OCI-LY3 (cell line): ENCODE measurements around the gene SLC38A10.

ENCODE experiments used
- H2AFZ ChIP-seq: fragments of 200-600, 300-600 bp; shearing (Covaris generic); 2 replicates; pipeline ENCODE4 v1.6.0; 2014; ENCODE audit warnings: antibody characterized with exemption, low read depth, low read length
- H3K27ac ChIP-seq: fragments of 200-600, 300-600 bp; sonication (generic); 2 replicates; pipeline ENCODE4 v1.5.1; 2014; ENCODE audit warnings: mild to moderate bottlenecking, low read length, moderate library complexity, mixed read lengths
- H3K27me3 ChIP-seq: fragments of 200-600, 300-600 bp; sonication (generic); 2 replicates; pipeline ENCODE4 v1.6.1; 2014; ENCODE audit warnings: low read depth, low read length, mixed read lengths
- H3K36me3 ChIP-seq: fragments of 200-600, 300-600 bp; sonication (generic); replicated peaks from 2 replicates; pipeline ENCODE3; 2014; ENCODE audit warnings: low read depth, low read length, mixed read lengths
- H3K4me1 ChIP-seq: fragments of 300-600, 200-600 bp; sonication (generic); 2 replicates; pipeline ENCODE4 v1.6.1; 2014; ENCODE audit warnings: low read length, mixed read lengths
- H3K4me2 ChIP-seq: fragments of 200-600, 300-600 bp; sonication (generic); 2 replicates; pipeline ENCODE4 v1.6.1; 2014; ENCODE audit warnings: low read length, mixed read lengths
- H3K4me3 ChIP-seq: fragments of 300-600, 200-600 bp; sonication (generic); 2 replicates; pipeline ENCODE4 v1.5.1; 2014; ENCODE audit warnings: antibody characterized with exemption, mild to moderate bottlenecking, low read length, moderate library complexity
- H3K79me2 ChIP-seq: fragments of 300-600, 200-600 bp; shearing (Covaris generic); 2 replicates; pipeline ENCODE4 v1.6.1; 2014; ENCODE audit warnings: mild to moderate bottlenecking, low read length, mixed read lengths
- H3K9ac ChIP-seq: fragments of 300-600, 200-600 bp; shearing (Covaris generic); 2 replicates; pipeline ENCODE4 v1.6.0; 2014; ENCODE audit warnings: mild to moderate bottlenecking, low read length, moderate library complexity
- H3K9me3 ChIP-seq: fragments of 200-600, 300-600 bp; shearing (Covaris generic); 2 replicates; pipeline ENCODE4 v1.6.1; 2014; ENCODE audit warnings: low read length, mixed read lengths; ENCODE audit not compliant: insufficient read depth
- H4K20me1 ChIP-seq: fragments of 200-600, 300-600 bp; sonication (generic); 2 replicates; pipeline ENCODE4 v1.6.1; 2016; ENCODE audit warnings: low read length, mixed read lengths; ENCODE audit not compliant: insufficient read depth
- EZH2phosphoT487 ChIP-seq: fragments of 200-600 bp; shearing (Covaris generic); IDR thresholded peaks from 2 replicates; pipeline ENCODE4 v1.6.1; 2018; ENCODE audit warnings: antibody characterized with exemption, mixed run types, low read depth
- TF ChIP-seq, protein P1 (sequence below): fragments of 200-600, 300-600 bp; sonication (generic); IDR thresholded peaks from 2 replicates; pipeline ENCODE4 v1.5.1; 2014; ENCODE audit warnings: antibody characterized with exemption, low read length, low read depth

The SLC38A10 gene

DNA sequence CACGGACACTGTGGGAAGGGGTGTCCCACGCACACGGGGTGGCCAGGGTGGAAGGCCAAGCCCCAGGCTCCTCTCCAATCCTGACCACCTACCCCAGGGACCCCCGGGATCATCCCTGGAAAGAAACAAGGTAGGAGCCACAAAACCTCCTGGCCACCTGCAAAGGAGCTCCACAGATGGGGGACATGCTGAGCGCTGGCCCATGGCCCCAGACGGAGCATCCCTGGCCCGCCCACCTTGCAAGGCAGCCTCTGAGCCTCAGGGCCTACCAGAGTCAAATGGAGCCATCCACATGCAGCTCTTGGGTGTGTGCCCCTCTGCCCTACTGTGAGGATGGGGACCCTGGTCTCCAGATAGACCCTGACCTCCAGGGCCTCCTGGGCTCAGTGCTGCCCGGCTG is 16.3 kb downstream of the SLC38A10 start:
- TF ChIP-seq, protein P1, sequence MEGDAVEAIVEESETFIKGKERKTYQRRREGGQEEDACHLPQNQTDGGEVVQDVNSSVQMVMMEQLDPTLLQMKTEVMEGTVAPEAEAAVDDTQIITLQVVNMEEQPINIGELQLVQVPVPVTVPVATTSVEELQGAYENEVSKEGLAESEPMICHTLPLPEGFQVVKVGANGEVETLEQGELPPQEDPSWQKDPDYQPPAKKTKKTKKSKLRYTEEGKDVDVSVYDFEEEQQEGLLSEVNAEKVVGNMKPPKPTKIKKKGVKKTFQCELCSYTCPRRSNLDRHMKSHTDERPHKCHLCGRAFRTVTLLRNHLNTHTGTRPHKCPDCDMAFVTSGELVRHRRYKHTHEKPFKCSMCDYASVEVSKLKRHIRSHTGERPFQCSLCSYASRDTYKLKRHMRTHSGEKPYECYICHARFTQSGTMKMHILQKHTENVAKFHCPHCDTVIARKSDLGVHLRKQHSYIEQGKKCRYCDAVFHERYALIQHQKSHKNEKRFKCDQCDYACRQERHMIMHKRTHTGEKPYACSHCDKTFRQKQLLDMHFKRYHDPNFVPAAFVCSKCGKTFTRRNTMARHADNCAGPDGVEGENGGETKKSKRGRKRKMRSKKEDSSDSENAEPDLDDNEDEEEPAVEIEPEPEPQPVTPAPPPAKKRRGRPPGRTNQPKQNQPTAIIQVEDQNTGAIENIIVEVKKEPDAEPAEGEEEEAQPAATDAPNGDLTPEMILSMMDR: no peak
- no peak for TF ChIP-seq EZH2phosphoT487
- no peak overlapping the region for H3K27ac ChIP-seq
- H3K4me1 ChIP-seq: no peaks in the 10 kb centered on the region
- H3K4me3 ChIP-seq: no peak overlapping the region
- no peaks in the 10 kb centered on the region for H3K79me2 ChIP-seq
- no peak overlapping the region for H3K9ac ChIP-seq
- no peaks in the 10 kb centered on the region for H3K9me3 ChIP-seq
- H4K20me1 ChIP-seq: no peaks in the 10 kb centered on the region
- H3K36me3 ChIP-seq: peaks cover 28% of the 10 kb centered on the region
- no peak overlapping the region for H2AFZ ChIP-seq
- no peak overlapping the region for H3K4me2 ChIP-seq
- H3K27me3 ChIP-seq: no peaks in the 10 kb centered on the region

DNA sequence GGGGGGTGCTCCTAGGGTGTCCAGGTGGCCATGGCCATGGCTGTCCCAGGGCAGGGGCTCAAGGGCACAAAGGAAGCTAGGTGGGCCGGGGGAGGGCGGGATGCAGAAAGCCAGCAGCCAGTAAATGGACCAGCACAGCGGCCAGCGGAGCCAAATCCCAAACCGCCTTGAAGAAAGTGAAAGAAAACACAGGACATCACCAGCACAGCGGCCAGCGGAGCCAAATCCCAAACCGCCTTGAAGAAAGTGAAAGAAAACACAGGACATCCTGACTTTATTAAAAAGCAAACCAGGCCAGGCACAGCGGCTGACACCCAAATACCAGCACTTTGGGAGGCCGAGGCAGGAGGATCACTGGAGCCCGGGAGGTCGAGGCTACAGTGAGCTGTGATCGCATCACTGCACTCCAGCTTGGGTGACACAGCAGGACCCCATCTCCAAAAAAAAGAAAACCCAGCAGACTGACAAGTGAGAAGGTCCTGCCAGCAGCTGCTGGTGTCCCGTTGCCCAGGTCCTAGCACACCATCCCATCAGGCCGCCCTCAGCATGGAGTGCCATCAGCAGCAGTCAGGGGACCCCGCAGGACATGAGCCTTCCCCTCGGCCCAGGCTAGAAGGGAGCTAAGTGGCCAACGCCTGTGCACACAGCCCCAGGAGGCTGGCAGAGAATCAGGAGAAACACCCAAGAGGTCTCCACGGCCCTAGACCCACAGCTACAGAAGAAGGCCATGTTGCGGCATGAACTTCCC is 17.0 kb downstream of the SLC38A10 start:
- H3K9ac ChIP-seq: no peak overlapping the region
- H3K4me1 ChIP-seq: no peaks in the 10 kb centered on the region
- no peaks in the 10 kb centered on the region; the same call in 1 of the 2 replicates for H4K20me1 ChIP-seq
- H3K79me2 ChIP-seq: no peaks in the 10 kb centered on the region
- no peak overlapping the region for H3K4me2 ChIP-seq
- H3K27ac ChIP-seq: no peak overlapping the region
- H3K4me3 ChIP-seq: no peak overlapping the region
- no peaks in the 10 kb centered on the region for H3K9me3 ChIP-seq
- TF ChIP-seq EZH2phosphoT487: no peak
- TF ChIP-seq, protein P1: no peak
- no peak overlapping the region for H2AFZ ChIP-seq
- H3K36me3 ChIP-seq: peaks cover 32% of the 10 kb centered on the region
- no peaks in the 10 kb centered on the region for H3K27me3 ChIP-seq

DNA sequence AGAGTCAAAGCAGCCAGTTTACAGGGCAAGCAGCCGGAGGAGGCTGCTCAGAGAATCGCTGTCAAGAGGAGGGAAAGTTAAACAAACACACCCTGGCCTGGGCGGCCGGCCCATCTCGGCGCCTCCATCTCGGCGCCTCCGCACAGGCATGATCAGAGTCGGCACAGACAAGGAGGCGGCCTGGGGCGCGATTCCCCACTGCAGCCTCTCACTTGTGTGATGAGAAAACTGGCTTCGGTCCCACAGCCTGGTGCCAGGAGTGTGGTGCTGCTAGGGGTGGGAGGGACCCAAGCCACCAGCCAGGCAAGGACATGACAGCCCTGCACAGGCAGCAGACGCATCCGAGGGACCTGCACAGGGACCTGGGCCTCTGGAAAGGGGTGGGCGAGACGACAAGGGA is 17.7 kb downstream of the SLC38A10 start:
- H3K4me3 ChIP-seq: no peak overlapping the region

DNA sequence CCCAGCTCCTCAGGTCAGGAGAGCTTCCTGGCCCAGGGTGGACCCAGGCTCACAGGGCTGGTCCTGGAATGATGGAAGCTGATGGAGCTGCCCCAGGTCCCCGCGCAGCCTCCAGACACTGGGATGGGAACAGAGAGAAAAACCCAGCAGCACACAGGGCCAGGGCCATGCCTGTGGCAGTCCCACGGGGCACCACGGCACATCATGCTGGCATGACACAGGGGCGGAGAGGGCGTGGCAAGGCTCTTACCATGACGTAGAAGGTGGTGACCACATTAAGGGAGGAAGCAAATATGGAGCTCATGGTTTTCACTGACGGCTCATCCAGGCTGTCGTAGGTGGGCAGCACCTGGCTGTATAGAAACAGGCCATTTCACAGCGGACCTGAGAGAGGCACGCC is 18.3 kb downstream of the SLC38A10 start:
- no peak overlapping the region for H3K27ac ChIP-seq
- no peak overlapping the region for H3K4me2 ChIP-seq
- peaks cover 39% of the 10 kb centered on the region for H3K36me3 ChIP-seq

More for the DNA sequence above, 17.7 kb downstream of the SLC38A10 start:
- Histone ChIP-seq H4K20me1 (no peaks in the 10 kb centered on the region; the same call in 1 of the 2 replicates), H3K27ac (no peak overlapping the region), H3K36me3 (peaks cover 36% of the 10 kb centered on the region), H3K9me3 (no peaks in the 10 kb centered on the region), H2AFZ (no peak overlapping the region), H3K4me1 (no peaks in the 10 kb centered on the region), H3K4me2 (no peak overlapping the region), H3K27me3 (no peaks in the 10 kb centered on the region), H3K9ac (no peak overlapping the region), H3K79me2 (no peaks in the 10 kb centered on the region)
- TF ChIP-seq, protein P1: no peak
- TF ChIP-seq EZH2phosphoT487: no peak

More for the DNA sequence above, 18.3 kb downstream of the SLC38A10 start:
- H4K20me1 ChIP-seq: no peaks in the 10 kb centered on the region; the same call in 1 of the 2 replicates
- no peaks in the 10 kb centered on the region for H3K4me1 ChIP-seq
- no peak overlapping the region for H3K9ac ChIP-seq
- H3K4me3 ChIP-seq: no peak overlapping the region
- no peaks in the 10 kb centered on the region for H3K27me3 ChIP-seq
- no peak overlapping the region for H2AFZ ChIP-seq
- H3K79me2 ChIP-seq: no peaks in the 10 kb centered on the region
- no peaks in the 10 kb centered on the region for H3K9me3 ChIP-seq
- no peak for TF ChIP-seq EZH2phosphoT487
- TF ChIP-seq, protein P1: no peak
